ENCODE results near the gene CAMKK1.

Gene CAMKK1

DNA sequence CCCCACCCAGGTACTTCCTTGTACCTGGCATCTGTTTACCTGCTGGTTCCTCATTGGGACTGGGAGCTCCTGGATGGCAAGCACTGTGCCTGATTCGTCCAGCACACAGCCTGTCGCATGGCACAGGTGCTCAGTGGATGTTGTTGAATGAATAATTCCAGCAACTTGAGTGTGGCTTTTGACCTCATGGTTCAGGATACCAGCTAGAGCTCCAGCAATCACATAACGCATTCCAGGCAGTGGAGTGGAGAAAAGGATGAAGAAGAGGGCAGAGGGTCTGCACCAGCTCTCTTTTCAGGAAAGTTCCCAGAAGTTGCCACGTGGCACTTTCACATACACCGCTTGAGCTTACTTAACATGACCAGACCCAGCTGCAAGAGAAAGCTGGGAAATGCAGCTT, 1.3 kb upstream of the CAMKK1 start:
- peaks cover 4% of the 10 kb centered on the region for H3K4me1 ChIP-seq (ENCODE audit: low read depth, poor library complexity, severe bottlenecking)
- no peak overlapping the region for H3K4me2 ChIP-seq
- H3K79me2 ChIP-seq (ENCODE audit: insufficient read depth, low read depth) = no peaks in the 10 kb centered on the region
- H2AFZ ChIP-seq (ENCODE audit: low read depth) = no peak overlapping the region
- no peaks in the 10 kb centered on the region for H3K27me3 ChIP-seq (ENCODE audit: insufficient read depth, low read depth)
- H3K36me3 ChIP-seq (ENCODE audit: insufficient read depth) = no peaks in the 10 kb centered on the region
- H3K27ac ChIP-seq = no peak overlapping the region
- TF ChIP-seq, protein P1, sequence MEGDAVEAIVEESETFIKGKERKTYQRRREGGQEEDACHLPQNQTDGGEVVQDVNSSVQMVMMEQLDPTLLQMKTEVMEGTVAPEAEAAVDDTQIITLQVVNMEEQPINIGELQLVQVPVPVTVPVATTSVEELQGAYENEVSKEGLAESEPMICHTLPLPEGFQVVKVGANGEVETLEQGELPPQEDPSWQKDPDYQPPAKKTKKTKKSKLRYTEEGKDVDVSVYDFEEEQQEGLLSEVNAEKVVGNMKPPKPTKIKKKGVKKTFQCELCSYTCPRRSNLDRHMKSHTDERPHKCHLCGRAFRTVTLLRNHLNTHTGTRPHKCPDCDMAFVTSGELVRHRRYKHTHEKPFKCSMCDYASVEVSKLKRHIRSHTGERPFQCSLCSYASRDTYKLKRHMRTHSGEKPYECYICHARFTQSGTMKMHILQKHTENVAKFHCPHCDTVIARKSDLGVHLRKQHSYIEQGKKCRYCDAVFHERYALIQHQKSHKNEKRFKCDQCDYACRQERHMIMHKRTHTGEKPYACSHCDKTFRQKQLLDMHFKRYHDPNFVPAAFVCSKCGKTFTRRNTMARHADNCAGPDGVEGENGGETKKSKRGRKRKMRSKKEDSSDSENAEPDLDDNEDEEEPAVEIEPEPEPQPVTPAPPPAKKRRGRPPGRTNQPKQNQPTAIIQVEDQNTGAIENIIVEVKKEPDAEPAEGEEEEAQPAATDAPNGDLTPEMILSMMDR (conservative IDR thresholded peaks at IDR 0.05; ENCODE audit: low read depth, low read length) = no peak
- H3K9ac ChIP-seq = no peak overlapping the region
- H4K20me1 ChIP-seq (ENCODE audit: insufficient read depth) = no peaks in the 10 kb centered on the region
- H3K4me3 ChIP-seq (IDR thresholded peaks at IDR 0.05; ENCODE audit: insufficient read depth, low read depth, low read length) = no peak overlapping the region

DNA sequence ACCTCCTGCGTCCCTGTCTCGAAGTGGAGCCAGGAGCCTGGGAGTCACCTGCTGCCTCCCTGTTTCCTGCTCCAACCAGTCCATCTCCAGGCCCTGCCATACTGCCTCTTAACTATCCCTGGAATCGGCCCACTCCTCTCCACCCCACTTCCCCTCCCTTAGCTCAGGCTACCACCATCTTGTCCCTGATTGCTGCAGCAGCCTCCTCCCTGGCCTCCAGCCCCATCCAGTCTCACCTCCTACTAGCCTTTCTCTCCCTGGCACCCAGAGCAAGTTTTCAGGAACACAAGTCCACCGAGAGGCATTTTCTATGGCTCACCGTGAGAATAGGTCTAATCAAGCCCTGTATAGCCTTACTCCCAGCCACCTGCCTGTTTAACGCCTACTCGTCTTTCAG, 865 bp upstream of the CAMKK1 start:
- Histone ChIP-seq H3K27ac (no peak overlapping the region), H3K4me3 (IDR thresholded peaks at IDR 0.05; ENCODE audit: insufficient read depth, low read depth, low read length) (no peak overlapping the region), H3K36me3 (ENCODE audit: insufficient read depth) (no peaks in the 10 kb centered on the region), H3K4me1 (ENCODE audit: low read depth, poor library complexity, severe bottlenecking) (peaks cover 4% of the 10 kb centered on the region), H4K20me1 (ENCODE audit: insufficient read depth) (no peaks in the 10 kb centered on the region), H3K4me2 (peak overlapping the region; percentile 17; the same call in 1 of the 2 replicates), H2AFZ (ENCODE audit: low read depth) (peak overlapping the region; percentile 69; the same call in 1 of the 2 replicates), H3K9ac (no peak overlapping the region), H3K79me2 (ENCODE audit: insufficient read depth, low read depth) (no peaks in the 10 kb centered on the region), H3K27me3 (ENCODE audit: insufficient read depth, low read depth) (no peaks in the 10 kb centered on the region)
- TF ChIP-seq, protein P1 (conservative IDR thresholded peaks at IDR 0.05; ENCODE audit: low read depth, low read length) = no peak

DNA sequence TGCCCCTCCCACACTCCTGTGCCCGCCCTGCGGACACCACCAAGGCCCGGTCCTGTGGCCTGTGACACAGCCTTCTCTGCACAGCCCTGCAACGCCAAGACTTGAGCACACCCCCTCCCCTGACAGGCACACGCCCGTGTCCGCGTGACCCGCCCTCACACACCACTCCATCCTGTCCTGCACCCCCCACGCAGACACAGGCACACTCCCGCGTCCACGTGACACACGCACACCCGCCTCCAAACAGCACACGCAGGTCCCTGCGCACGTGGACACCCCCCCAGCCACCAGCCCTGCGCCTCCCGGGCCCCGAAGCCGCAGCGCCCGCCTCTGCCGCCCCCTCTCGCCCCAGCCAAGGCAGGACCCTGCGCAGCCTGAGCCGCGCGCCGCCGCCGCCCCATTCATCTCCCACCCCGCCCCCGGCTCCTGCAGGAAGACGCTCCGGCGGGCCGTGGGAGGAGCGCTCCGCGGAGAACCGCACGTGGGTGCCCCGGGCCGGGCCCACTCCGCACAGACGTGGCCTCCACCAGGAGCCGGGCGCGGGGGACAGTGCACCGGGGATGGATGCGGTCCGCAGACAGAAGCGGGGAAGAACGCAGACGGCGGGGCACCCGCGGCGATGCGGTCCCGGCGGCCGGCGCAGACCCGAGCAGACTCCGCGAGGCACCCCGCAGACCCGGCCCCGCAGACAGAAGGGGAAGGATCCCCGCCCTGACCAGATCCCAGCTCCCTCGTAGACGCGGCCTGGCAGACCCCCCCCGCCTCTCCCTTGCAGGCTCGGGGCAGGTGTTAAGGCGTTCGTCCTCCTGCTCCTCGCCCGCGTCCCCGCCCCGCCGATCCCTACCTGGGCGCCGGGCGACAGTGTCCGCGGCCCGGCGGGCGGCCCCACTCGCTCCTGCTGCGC, 506 bp downstream of the CAMKK1 start:
- Histone ChIP-seq H3K79me2 (ENCODE audit: insufficient read depth, low read depth) (no peaks in the 10 kb centered on the region), H4K20me1 (ENCODE audit: insufficient read depth) (no peaks in the 10 kb centered on the region), H3K4me2 (peak overlapping the region; percentile 45), H3K4me3 (IDR thresholded peaks at IDR 0.05; ENCODE audit: insufficient read depth, low read depth, low read length) (no peak overlapping the region), H3K9ac (no peak overlapping the region), H3K27ac (no peak overlapping the region), H3K27me3 (ENCODE audit: insufficient read depth, low read depth) (no peaks in the 10 kb centered on the region), H3K4me1 (ENCODE audit: low read depth, poor library complexity, severe bottlenecking) (peaks cover 4% of the 10 kb centered on the region), H3K36me3 (ENCODE audit: insufficient read depth) (no peaks in the 10 kb centered on the region), H2AFZ (ENCODE audit: low read depth) (peak overlapping the region; percentile 61)
- TF ChIP-seq, protein P1 (conservative IDR thresholded peaks at IDR 0.05; ENCODE audit: low read depth, low read length) = no peak

DNA sequence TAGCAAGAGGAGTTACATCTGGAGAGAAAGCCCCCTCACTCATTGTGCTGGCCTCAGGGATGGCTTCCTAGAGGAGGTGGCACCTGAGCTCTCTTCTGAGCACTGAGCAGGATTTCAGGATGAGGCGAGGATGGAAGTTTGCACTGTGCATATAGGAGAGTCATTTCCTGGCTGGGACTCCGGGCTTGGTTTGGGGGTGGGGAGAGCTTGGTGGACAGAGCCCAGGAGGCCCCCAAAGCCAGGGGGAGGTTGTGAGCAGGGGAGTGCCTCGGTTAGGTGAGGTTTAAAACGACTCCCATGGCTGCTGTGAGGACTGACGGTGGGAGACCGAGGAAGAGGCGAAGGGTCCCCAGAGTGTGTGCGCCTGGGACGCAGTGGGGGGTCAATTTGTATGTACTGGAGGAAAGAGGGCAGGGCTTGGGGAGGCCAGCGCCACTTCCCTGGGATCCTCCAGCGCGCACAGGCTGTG, 1.2 kb downstream of the CAMKK1 start:
- H3K27ac ChIP-seq = no peak overlapping the region
- H3K36me3 ChIP-seq (ENCODE audit: insufficient read depth) = no peaks in the 10 kb centered on the region
- H3K9ac ChIP-seq = no peak overlapping the region
- no peaks in the 10 kb centered on the region for H4K20me1 ChIP-seq (ENCODE audit: insufficient read depth)
- no peak overlapping the region for H3K4me3 ChIP-seq (IDR thresholded peaks at IDR 0.05; ENCODE audit: insufficient read depth, low read depth, low read length)
- TF ChIP-seq, protein P1 (conservative IDR thresholded peaks at IDR 0.05; ENCODE audit: low read depth, low read length) = no peak
- H3K79me2 ChIP-seq (ENCODE audit: insufficient read depth, low read depth) = no peaks in the 10 kb centered on the region
- H3K27me3 ChIP-seq (ENCODE audit: insufficient read depth, low read depth) = no peaks in the 10 kb centered on the region
- H2AFZ ChIP-seq (ENCODE audit: low read depth) = no peak overlapping the region
- H3K4me1 ChIP-seq (ENCODE audit: low read depth, poor library complexity, severe bottlenecking) = peaks cover 4% of the 10 kb centered on the region
- no peak overlapping the region for H3K4me2 ChIP-seq

Measured in KMS-11 (cell line).